HepG2 (cell line): ENCODE data around the gene KCNH1. TPM values are rescaled to one million over a fixed set of nuclear protein-coding genes. Genes with fewer than 3 reads are reported as not detected.

Experiments
- ATAC-seq: fragments of 200-7000 bp; cut with Tn5 transposase; 3 replicates; pipeline ENCODE4 v1.9.1; 2020; ENCODE audit warnings: mild to moderate bottlenecking, moderate library complexity
- BruUV-seq: library from RNA; stranded (reverse); fragments of 400-500 nt; replicated peaks from 2 replicates; lab custom pipeline; 2021; lab: Mats Ljungman, UMichigan
- CTCF ChIA-PET: fragments of 300-600 bp; formaldehyde crosslinking; extraction: SDS; loops from one replicate; lab custom pipeline; 2021; ENCODE audit warnings: low total read pairs, inconsistent platforms, low intra/inter-chr PET ratio; lab: Yijun Ruan, JAX
- POLR2A ChIA-PET: fragments of 350-600 bp; sonication (Branson Sonifier 250); formaldehyde crosslinking; loops from one replicate; lab custom pipeline; 2020; ENCODE audit warnings: antibody characterized with exemption, inconsistent platforms; lab: Yijun Ruan, JAX
- DNase-seq: peaks from one replicate; pipeline ENCODE4 v3.0.0-alpha.2; 2015; ENCODE audit warnings: low spot score
- FAIRE-seq: peaks from 3 replicates; lab custom pipeline; 2011; peaks lifted over from hg19 to GRCh38; lab: Jason Lieb, UNC
- H2AFZ ChIP-seq: one replicate; pipeline ENCODE4 v1.6.1; 2011; ENCODE audit warnings: low read length, inconsistent platforms
- H3K27ac ChIP-seq: fragments of 300-600 bp; 3 replicates; pipeline ENCODE4 v1.8.0; 2011; ENCODE audit warnings: mixed run types, mild to moderate bottlenecking, mixed read lengths, low read length, inconsistent platforms; ENCODE audit not compliant: insufficient read depth; ENCODE audit errors: extremely low read length
- H3K27me3 ChIP-seq, 2 experiments: fragments of 200-600 bp in 1 of 2; 2 replicates in 1 of 2; 3 replicates in 1 of 2; pipeline versions ENCODE4 v1.6.0 to v1.8.0; 2011; ENCODE audit warnings: low read length in 2 of 2, mild to moderate bottlenecking in 2 of 2, moderate library complexity in 2 of 2, inconsistent platforms in 1 of 2; ENCODE audit not compliant: insufficient read depth in 2 of 2, control insufficient read depth in 1 of 2
- H3K36me3 ChIP-seq, 2 experiments: fragments of 200-600 bp in 1 of 2; replicated peaks in 1 of 2; 2 replicates in 1 of 2; 3 replicates in 1 of 2; pipeline versions ENCODE4 v1.5.1 to v1.8.0; 2011; ENCODE audit warnings: low read length in 2 of 2, inconsistent platforms in 1 of 2; ENCODE audit not compliant: insufficient read depth in 2 of 2, control insufficient read depth in 1 of 2
- H3K4me1 ChIP-seq: 2 replicates; pipeline ENCODE4 v1.5.1; 2012; ENCODE audit warnings: low read length, inconsistent platforms; ENCODE audit not compliant: insufficient read depth
- H3K4me2 ChIP-seq: 2 replicates; pipeline ENCODE4 v1.6.0; 2011; ENCODE audit warnings: low read depth, low read length, inconsistent platforms
- H3K4me3 ChIP-seq, 3 experiments: fragments of 200-600 bp in 1 of 3; sonication (generic), shearing (Covaris generic) in 1 of 3; replicated peaks in 1 of 3; 2 replicates each; pipeline ENCODE4 v1.5.1; 2011 to 2016; ENCODE audit warnings: low read length in 3 of 3, inconsistent platforms in 2 of 3, low read depth in 2 of 3, mild to moderate bottlenecking in 2 of 3, control low read depth in 1 of 3, mixed read lengths in 1 of 3; ENCODE audit not compliant: insufficient read depth in 1 of 3
- H3K79me2 ChIP-seq: one replicate; pipeline ENCODE4 v1.6.1; 2011; ENCODE audit warnings: low read length, inconsistent platforms; ENCODE audit not compliant: insufficient read depth
- H3K9ac ChIP-seq: 2 replicates; pipeline ENCODE4 v1.6.0; 2011; ENCODE audit warnings: mild to moderate bottlenecking, low read depth, low read length, inconsistent platforms; ENCODE audit not compliant: insufficient read depth
- H3K9me3 ChIP-seq: 2 replicates; pipeline ENCODE4 v1.5.1; 2012; ENCODE audit warnings: mild to moderate bottlenecking, low read length
- H4K20me1 ChIP-seq: 2 replicates; pipeline ENCODE4 v1.6.0; 2011; ENCODE audit warnings: inconsistent platforms, mild to moderate bottlenecking, low read length, moderate library complexity; ENCODE audit not compliant: insufficient read depth
- BRCA1 ChIP-seq: sonication (generic); formaldehyde crosslinking; IDR thresholded peaks from 2 replicates; pipeline ENCODE4 v1.4.0; 2020; ENCODE audit warnings: missing genetic modification reagents
- CENPT ChIP-seq: sonication (generic); formaldehyde crosslinking; IDR thresholded peaks from 2 replicates; pipeline ENCODE4 v1.8.0; 2022; ENCODE audit warnings: low read depth, mild to moderate bottlenecking, moderate library complexity, missing genetic modification reagents
- MED8 ChIP-seq: sonication (generic); formaldehyde crosslinking; IDR thresholded peaks from 2 replicates; pipeline ENCODE4 v1.8.1; 2023; ENCODE audit warnings: mild to moderate bottlenecking, missing genetic modification reagents; ENCODE audit not compliant: insufficient replicate concordance
- SMYD3 ChIP-seq: sonication (generic); formaldehyde crosslinking; IDR thresholded peaks from 2 replicates; pipeline ENCODE4 v1.8.1; 2023; ENCODE audit warnings: mild to moderate bottlenecking, missing genetic modification reagents
- TAF1 ChIP-seq: sonication (generic); formaldehyde crosslinking; IDR thresholded peaks from 2 replicates; pipeline ENCODE4 v1.4.0; 2020; ENCODE audit warnings: missing genetic modification reagents
- ZNF121 ChIP-seq: sonication (generic); formaldehyde crosslinking; IDR thresholded peaks from 2 replicates; pipeline ENCODE4 v1.5.0; 2020; ENCODE audit warnings: mild to moderate bottlenecking, missing genetic modification reagents
- ZNF230 ChIP-seq: sonication (generic); formaldehyde crosslinking; IDR thresholded peaks from 2 replicates; pipeline ENCODE4 v1.4.0; 2020; ENCODE audit warnings: mild to moderate bottlenecking, missing genetic modification reagents
- ZNF232 ChIP-seq: sonication (generic); formaldehyde crosslinking; IDR thresholded peaks from 2 replicates; pipeline ENCODE4 v1.4.0; 2020; ENCODE audit warnings: missing genetic modification reagents, borderline replicate concordance
- ZNF703 ChIP-seq: sonication (generic); formaldehyde crosslinking; IDR thresholded peaks from 2 replicates; pipeline ENCODE4 v1.5.1; 2020; ENCODE audit warnings: missing genetic modification reagents, mild to moderate bottlenecking, moderate library complexity, borderline replicate concordance
- ZNF720 ChIP-seq: sonication (generic); formaldehyde crosslinking; IDR thresholded peaks from 2 replicates; pipeline ENCODE4 v1.4.0; 2020; ENCODE audit warnings: missing genetic modification reagents
- ZNF773 ChIP-seq: sonication (generic); formaldehyde crosslinking; IDR thresholded peaks from 2 replicates; pipeline ENCODE4 v1.4.0; 2020; ENCODE audit warnings: missing genetic modification reagents, borderline replicate concordance
- ZSCAN30 ChIP-seq: sonication (generic); formaldehyde crosslinking; IDR thresholded peaks from 2 replicates; pipeline ENCODE4 v1.5.0; 2020; ENCODE audit warnings: mild to moderate bottlenecking, missing genetic modification reagents
- WGBS: methylation state at CpG from one replicate; pipeline ENCODE4 v1.1.6; 2017; ENCODE audit warnings: low lambda C conversion rate; 5-methylcytosine and 5-hydroxymethylcytosine counted together
- in situ Hi-C: cut with HindIII; loops from 2 replicates; pipeline ENCODE4 v1.10.0; 2017; ENCODE audit warnings: low pct_unique_long_range_greater_than_20kb; ENCODE audit not compliant: extremely low pct_ligation_motif_present
- intact Hi-C: fragments of 100-400 bp; cut with micrococcal nuclease; formaldehyde crosslinking; loops from one replicate; pipeline ENCODE4 v1.10.0; 2022; ENCODE audit not compliant: unreplicated experiment
- polyA plus RNA-seq, 8 experiments: library from polyadenylated mRNA; depleted of rRNA in 3 of 8; stranded (reverse) in 7 of 8; unstranded in 1 of 8; fragments of >200 nt; fragmentation: Illumina TruSeq in 4 of 8; extraction: Trizol in 4 of 8; gene quantifications; 2 replicates each; pipeline versions ENCODE4 v1.2.1 to v1.2.3, GENCODE V29; 2011 to 2016; ENCODE audit warnings: low read depth in 4 of 8, missing spikeins in 1 of 8, mixed read lengths in 1 of 8; ENCODE audit not compliant: insufficient read depth in 1 of 8
- total RNA-seq, 5 experiments: library from RNA; depleted of rRNA; stranded (reverse); fragments of >200 nt; fragmentation: Illumina TruSeq; extraction: Trizol; gene quantifications; 2 replicates each; pipeline ENCODE4 v1.2.3, GENCODE V29; 2016; ENCODE audit warnings: low read depth in 1 of 5
- TF ChIP-seq, protein P1 (sequence below), 2 experiments: sonication (generic) in 1 of 2; formaldehyde crosslinking in 1 of 2; IDR thresholded peaks; 2 replicates each; pipeline versions ENCODE4 v1.6.1 to v1.9.0; 2014 to 2022; ENCODE audit warnings: antibody characterized with exemption in 1 of 2, borderline replicate concordance in 1 of 2, inconsistent platforms in 1 of 2, low read depth in 1 of 2, missing genetic modification reagents in 1 of 2

KCNH1 gene
- total and polyA plus RNA-seq, 2 of the 13 experiments (the other 11 are each of a cell fraction or from before 2014, with no cell fraction given): not detected

DNA sequence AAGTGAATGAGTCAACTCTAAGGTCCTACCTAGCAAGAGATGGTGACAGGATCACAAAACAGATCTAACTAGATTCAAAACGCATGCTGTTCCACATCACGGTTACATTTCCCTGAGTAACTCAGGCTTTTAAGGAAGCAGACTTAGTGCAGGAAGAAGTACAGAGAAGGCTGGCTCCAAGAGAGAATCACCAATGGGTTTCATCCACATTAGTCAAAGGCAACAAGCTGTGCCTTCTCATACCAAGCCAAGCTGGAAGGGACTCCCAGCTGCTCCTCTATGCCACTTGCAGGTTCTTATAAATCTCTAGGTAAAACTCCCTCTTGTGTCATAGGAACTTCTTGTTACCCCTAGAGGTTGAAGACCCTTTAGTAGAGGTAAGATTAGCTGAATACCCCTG lies 109.0 kb downstream of the KCNH1 start (continued):
- TF ChIP-seq ZNF232 (no peak), ZSCAN30 (no peak), MED8 (CRISPR knock-in tag) (no peak), ZNF121 (no peak)

DNA sequence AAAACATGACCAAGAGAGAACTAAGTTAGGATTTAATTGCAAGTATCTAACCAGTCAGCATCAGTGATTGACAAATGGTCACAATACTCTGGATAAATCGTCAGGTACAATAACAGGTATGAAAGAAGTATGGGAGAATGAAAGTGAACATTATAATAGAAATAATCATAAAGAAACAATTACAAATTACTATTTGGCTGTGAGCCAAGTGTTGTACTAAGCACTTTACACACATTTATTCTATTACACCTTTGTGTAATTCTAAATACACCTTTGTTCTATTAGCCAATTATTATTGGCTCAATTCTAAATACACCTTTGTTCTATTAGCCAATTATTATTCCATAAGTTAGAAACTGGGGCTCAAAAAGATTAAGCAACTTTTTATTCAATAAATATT lies 114.7 kb downstream of the KCNH1 start:
- no peak overlapping the region for H3K4me3 ChIP-seq
- H3K9ac ChIP-seq: no peak overlapping the region
- POLR2A ChIA-PET: no interaction called here
- no peaks in the 10 kb centered on the region for H3K36me3 ChIP-seq
- no peak overlapping the region for H3K4me2 ChIP-seq
- H3K4me1 ChIP-seq: no peaks in the 10 kb centered on the region
- H3K27ac ChIP-seq: no peak overlapping the region
- ATAC-seq (no peak), DNase-seq (no peak), FAIRE-seq (no peak)
- TF ChIP-seq CENPT (CRISPR knock-in tag) (no peak), BRCA1 (CRISPR knock-in tag) (no peak), TAF1 (CRISPR knock-in tag) (no peak), SMYD3 (CRISPR knock-in tag) (no peak)
- CTCF ChIA-PET: no interaction called here
- in situ Hi-C loops (no loop called here), intact Hi-C loops (no loop called here)
- H2AFZ ChIP-seq: no peak overlapping the region
- no peaks in the 10 kb centered on the region for H3K27me3 ChIP-seq
- no peaks in the 10 kb centered on the region for H3K79me2 ChIP-seq
- no peaks in the 10 kb centered on the region for H4K20me1 ChIP-seq
- 0% methylated on average over 1 of the region's 1 CpG for WGBS
- no TSS peak for BruUV-seq
- no peaks in the 10 kb centered on the region for H3K9me3 ChIP-seq

DNA sequence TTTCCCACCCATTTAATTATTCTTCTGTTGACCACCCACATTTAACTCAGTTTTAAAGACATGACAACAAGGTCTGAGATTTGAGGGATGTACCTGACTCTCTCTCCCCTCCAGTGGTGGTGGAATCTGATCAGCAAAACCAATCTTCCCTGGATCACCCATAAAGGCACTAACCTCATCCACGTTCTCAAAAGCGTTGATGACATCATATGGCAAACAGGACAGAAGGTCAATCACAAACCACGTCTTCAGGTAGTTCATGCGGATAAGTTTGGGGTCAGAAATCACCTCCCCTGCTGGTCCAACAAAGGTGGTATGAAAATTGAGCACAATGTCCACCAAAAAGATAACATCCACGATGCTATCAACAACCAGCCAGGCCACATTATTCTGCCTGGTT lies 115.3 kb downstream of the KCNH1 start:
- WGBS: 14% methylated on average over 5 of the region's 5 CpGs
- Histone ChIP-seq H3K4me1 (no peaks in the 10 kb centered on the region), H2AFZ (no peak overlapping the region), H3K4me2 (no peak overlapping the region), H4K20me1 (no peaks in the 10 kb centered on the region), H3K9me3 (no peaks in the 10 kb centered on the region), H3K36me3 (no peaks in the 10 kb centered on the region), H3K79me2 (no peaks in the 10 kb centered on the region), H3K27ac (no peak overlapping the region), H3K4me3 (no peak overlapping the region), H3K9ac (no peak overlapping the region), H3K27me3 (no peaks in the 10 kb centered on the region)
- ChIA-PET POLR2A (no interaction called here), CTCF (no interaction called here)
- BruUV-seq: no TSS peak
- DNase-seq (no peak), FAIRE-seq (no peak), ATAC-seq (no peak)
- intact Hi-C loops: no loop called here
- in situ Hi-C loops: no loop called here
- TF ChIP-seq ZNF720 (no peak), ZNF230 (no peak), ZNF703 (CRISPR knock-in tag) (no peak), ZNF773 (no peak)
- TF ChIP-seq, protein P1, sequence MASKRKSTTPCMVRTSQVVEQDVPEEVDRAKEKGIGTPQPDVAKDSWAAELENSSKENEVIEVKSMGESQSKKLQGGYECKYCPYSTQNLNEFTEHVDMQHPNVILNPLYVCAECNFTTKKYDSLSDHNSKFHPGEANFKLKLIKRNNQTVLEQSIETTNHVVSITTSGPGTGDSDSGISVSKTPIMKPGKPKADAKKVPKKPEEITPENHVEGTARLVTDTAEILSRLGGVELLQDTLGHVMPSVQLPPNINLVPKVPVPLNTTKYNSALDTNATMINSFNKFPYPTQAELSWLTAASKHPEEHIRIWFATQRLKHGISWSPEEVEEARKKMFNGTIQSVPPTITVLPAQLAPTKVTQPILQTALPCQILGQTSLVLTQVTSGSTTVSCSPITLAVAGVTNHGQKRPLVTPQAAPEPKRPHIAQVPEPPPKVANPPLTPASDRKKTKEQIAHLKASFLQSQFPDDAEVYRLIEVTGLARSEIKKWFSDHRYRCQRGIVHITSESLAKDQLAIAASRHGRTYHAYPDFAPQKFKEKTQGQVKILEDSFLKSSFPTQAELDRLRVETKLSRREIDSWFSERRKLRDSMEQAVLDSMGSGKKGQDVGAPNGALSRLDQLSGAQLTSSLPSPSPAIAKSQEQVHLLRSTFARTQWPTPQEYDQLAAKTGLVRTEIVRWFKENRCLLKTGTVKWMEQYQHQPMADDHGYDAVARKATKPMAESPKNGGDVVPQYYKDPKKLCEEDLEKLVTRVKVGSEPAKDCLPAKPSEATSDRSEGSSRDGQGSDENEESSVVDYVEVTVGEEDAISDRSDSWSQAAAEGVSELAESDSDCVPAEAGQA (IDR thresholded peaks at IDR 0.05; ENCODE audit: low read depth): no peak
- TF ChIP-seq, protein P1 (CRISPR knock-in tag; IDR thresholded peaks at IDR 0.05; ENCODE audit: borderline replicate concordance): no peak
